Raji (cell line): ENCODE results near the gene SPEM3.

ENCODE experiments used
- POLR2A ChIP-seq: IDR thresholded peaks from 2 replicates; pipeline ENCODE4 v1.6.1; 2011; ENCODE audit warnings: low read depth, low read length, control low read depth; ENCODE audit not compliant: insufficient read depth

SPEM3 gene

DNA sequence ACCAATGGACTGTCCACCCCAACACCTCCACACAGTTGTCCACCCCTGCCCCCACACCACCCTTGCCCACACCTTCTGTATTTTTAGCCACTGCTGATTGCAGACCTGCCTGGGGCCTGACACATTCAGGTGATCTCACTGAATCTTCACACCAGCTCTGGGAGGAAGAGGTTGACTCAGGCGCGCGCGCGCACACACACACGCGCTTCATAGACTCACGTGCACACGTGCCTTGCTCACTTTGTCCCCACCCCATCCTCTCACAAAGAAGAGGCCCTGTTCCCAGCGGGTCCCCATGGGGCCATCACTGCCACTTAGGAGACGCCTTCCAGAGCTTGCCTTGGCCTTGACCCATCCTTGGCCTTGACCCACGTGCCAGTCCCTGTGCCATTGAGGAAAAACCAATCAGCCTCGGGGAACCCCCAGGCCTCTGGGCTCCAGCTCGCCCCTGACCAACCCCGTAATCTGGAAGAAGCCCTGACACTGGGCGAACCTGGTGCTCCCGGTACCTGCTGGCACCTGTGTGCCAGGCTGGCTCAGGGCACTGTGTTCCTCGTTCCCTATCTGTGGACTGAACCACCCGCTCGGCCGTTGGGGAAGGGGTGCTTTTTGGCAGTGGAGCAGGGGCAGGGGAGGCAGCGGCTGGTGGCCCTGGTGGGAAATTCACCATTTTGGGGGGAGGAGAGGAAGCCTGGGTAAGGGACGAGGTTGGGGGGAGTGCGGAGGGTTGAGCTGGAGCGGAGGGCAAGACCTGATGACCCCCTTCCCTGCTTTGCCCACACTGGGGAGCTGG is 17.8 kb upstream of the SPEM3 start:
- no peak for TF ChIP-seq POLR2A

DNA sequence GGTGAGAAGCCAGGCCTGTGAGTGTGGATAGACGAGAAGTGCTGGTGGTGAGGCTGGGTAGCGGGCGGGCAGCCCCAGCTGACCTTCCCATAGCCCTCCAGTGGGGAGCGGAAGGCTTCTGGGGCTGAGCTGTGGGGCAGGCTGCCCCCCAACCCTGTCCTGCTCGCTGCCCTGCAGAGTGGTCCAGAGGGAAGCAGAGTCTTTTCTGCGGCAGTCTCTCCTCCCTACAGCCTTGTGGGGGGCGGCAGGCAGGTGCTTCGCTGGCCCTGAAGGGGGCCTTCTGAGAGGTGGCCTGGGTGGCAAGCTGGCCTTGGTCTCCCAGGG is 17.3 kb upstream of the SPEM3 start:
- TF ChIP-seq POLR2A: no peak

DNA sequence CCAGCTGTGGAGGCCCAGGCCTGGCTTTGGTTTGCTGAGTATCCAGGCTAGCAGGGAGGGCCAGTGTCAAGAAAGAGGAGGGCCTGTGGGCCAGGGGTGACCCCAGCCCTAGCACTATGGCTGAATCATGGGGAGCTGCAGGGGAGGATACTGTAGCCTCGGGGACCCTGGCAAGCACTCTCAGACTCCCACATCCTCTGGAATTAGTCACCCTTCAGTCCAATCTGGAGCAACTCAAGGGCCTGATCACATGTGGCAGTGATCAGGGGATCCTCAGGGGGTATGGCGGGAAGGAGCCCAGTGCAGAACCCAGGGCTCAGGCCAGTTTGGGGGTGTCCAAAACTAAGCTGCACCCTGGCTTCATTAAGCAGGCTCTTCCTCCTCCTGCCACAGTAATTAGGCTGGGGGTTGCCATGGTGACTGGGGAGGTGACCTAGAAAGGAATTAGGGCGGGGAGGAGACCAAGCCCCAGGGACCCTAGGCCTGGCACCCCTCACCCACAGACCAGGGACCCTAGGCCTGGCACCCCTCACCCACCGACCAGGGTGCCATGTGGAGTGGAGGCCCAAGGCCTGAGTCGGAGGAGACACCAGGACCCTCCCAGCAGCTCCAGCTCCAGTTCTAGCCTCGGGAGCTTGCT is 15.2 kb upstream of the SPEM3 start:
- TF ChIP-seq POLR2A: no peak

DNA sequence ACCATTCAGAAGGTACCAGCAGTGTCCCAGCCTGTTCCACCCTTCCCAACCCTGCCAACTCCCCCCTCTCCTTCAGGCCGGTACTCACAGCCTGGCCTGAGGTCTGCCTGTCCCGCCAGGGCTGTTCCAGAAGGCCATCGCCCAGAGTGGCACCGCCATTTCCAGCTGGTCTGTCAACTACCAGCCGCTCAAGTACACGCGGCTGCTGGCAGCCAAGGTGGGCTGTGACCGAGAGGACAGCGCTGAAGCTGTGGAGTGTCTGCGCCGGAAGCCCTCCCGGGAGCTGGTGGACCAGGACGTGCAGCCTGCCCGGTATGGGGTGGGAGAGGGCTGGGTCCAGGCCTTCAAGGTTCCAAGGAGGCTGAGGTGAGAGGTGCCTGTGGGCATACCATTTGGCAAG is 13.8 kb upstream of the SPEM3 start:
- TF ChIP-seq POLR2A: no peak

DNA sequence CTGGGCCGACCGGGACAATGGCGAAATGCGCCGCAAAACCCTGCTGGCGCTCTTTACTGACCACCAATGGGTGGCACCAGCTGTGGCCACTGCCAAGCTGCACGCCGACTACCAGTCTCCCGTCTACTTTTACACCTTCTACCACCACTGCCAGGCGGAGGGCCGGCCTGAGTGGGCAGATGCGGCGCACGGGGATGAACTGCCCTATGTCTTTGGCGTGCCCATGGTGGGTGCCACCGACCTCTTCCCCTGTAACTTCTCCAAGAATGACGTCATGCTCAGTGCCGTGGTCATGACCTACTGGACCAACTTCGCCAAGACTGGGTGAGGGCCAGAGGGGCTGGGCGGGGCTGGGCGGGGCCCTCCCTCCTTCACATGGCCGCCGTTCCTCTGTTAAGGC is 12.9 kb upstream of the SPEM3 start:
- TF ChIP-seq POLR2A: no peak

DNA sequence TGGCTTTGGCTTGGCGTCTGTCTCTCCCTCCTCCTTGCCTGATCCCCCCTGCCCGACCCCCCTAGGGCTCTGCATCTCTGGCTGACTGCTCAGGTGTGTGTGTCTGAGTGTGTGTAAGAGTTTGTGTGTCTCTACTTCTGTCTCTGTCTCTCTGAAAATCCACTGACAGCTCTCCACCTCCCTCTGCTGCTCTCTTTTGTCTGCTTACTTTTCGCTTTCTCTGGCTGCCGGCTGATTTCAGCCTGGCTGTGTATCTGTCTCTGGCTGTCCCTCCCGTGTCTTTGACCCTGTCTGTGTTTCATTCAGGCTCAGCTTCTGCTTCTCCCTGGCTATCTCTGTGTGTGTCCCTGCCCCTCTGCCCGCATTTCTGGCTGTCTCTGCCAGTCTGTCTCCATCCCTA is 12.3 kb upstream of the SPEM3 start:
- TF ChIP-seq POLR2A: no peak

DNA sequence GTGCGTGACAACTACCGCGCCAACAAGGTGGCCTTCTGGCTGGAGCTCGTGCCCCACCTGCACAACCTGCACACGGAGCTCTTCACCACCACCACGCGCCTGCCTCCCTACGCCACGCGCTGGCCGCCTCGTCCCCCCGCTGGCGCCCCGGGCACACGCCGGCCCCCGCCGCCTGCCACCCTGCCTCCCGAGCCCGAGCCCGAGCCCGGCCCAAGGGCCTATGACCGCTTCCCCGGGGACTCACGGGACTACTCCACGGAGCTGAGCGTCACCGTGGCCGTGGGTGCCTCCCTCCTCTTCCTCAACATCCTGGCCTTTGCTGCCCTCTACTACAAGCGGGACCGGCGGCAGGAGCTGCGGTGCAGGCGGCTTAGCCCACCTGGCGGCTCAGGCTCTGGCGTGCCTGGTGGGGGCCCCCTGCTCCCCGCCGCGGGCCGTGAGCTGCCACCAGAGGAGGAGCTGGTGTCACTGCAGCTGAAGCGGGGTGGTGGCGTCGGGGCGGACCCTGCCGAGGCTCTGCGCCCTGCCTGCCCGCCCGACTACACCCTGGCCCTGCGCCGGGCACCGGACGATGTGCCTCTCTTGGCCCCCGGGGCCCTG is 11.5 kb upstream of the SPEM3 start:
- no peak for TF ChIP-seq POLR2A

DNA sequence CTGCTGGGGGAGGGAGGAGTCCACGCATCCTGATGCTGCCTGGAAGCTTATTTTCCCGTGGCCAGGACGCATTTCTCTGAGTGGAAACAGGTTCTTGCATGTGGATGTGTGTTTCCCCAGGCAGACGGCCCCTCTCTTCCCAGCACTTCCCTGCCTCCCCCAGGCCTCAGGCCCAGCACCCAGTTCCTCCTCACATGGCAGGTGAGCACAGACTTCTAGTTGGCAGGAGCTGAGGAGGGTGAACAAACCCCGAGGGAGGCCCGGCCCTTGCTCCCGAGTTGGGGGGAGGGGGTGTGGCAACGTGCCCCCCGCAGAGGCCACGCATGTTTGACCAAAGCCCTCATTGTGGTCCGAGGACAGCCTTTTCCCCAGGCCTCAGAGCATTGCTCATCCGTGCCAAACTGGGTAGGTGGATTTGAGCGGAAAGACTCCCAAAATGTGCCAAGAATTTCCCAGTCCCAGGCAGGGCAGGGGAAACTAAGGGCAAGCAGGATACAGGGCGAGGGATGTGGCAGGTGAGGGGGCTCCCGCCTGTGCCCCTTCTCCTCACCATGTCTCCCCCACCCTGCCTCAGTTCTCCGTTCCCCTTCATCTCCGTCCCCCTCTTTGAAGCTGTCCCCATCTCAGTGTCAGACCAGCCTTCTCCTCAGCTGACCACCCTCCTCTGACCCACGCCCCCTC is 10.0 kb upstream of the SPEM3 start:
- no peak for TF ChIP-seq POLR2A

DNA sequence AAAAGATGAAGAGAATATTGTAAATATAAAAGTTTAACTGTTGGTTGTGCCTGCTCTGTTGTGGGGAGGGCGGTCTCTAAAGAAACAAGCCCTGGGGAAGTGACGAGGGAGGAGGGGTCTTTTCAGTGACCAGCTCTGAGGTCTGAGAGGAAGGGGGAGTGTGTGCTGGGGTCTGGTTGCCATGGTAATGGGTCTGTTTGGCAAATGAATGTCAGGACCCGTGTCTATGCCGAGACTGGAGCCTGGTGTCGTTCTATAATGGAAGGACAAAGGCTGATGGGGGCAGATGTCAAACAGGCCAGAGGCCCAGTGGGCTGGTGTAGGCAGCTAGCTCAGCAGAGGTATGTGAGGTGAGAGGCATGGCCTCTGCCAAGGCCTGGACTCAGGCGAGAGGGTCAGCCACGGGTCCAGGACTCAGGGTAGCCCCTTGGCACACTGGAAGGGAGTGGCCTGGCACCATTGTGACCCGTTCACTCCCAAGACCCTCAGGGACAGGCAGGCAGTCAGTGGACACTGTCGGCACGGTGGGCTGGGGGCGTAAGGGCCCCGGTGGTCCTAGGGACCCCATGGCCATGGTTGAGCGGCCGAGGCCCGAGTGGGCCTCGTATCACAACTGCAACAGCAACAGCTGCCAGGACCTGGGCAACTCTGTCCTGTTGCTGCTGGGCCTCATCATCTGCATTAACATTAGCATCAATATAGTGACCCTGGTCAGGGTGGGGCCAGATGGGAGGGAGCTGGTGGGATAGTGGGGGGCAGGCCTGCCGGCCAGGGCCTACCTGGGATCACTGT is 8.6 kb upstream of the SPEM3 start, which contains the start of gene SPEM1:
TSS of gene SPEM1 (plus strand) at position 506 of the 792 bp plus-strand sequence. CDS start at position 567, 61 bp downstream.
- no peak for TF ChIP-seq POLR2A

DNA sequence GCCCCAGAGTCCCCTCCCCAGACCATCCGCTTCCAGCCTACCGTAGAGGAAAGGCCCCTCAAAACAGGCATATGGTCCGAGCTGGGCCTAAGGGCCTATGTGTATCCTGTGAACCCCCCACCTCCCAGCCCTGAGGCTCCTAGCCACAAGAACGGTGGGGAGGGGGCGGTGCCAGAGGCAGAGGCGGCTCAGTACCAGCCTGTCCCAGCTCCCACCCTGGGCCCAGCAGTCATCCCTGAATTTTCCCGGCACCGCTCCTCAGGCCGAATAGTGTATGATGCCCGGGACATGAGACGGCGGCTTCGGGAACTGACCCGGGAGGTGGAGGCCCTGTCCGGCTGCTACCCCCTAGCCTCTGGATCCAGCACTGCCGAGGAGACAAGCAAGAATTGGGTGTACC is 7.5 kb upstream of the SPEM3 start:
- no peak for TF ChIP-seq POLR2A

DNA sequence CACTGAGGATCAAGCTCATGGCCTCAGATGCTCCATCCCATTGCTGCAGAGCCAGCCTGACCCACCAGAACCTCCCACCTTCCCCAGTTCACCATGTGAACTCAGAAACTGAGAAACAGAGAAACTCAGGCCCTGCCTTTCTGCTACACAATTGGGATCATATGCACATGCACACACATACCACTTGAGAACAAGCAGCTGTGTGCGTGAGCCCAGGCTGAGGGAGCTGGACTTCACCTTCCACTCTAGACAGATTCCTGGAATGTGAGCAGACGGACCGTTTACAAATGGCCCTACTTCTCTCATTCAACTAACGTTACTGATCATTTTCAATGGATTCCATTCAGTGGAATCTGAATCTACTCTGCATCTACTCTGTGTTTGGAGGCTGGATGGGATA is 5.0 kb upstream of the SPEM3 start:
- no peak for TF ChIP-seq POLR2A

DNA sequence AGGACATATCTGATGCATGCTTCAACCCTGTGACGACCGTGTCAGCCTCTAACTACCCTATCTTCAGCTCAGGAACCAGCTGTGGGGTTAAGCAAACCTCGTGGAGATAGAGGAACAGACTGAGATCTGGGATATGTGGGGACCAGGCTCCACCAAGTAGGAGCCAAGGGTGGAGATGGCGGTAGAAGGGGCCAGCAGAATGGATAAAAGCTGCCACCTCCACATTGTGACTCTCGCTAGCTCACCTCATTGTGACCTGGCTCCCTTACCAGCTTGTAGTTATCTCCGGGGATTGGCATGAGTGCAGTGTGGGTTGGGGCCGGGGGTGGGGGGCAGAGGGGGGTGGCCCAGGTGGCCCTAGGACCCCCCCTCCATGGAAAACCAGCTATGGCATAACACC is 3.3 kb upstream of the SPEM3 start, which contains the start of gene SPEM2:
TSS of gene SPEM2 (plus strand) at position 301 of the 400 bp plus-strand sequence. CDS start at position 374, 73 bp downstream.
- TF ChIP-seq POLR2A: no peak

DNA sequence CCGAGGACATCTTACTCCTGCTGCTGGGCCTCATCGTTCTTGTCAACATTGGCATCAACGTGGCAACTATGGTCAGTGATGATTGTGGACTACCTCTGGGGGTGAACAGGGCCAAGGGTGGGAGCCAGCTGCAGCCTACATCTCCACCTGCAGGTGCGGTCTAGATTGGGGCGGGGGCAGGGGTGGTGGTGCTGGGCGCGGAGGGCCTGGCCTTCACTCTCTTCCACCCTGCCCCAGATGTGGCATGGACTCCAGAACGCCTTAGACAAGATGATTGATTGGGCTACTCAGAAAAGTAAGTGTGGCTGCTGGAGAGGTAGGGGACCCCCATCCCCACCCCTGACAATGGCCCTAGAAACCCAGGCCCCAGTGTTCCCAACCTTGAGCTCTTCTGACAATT is 2.9 kb upstream of the SPEM3 start:
- TF ChIP-seq POLR2A: no peak

DNA sequence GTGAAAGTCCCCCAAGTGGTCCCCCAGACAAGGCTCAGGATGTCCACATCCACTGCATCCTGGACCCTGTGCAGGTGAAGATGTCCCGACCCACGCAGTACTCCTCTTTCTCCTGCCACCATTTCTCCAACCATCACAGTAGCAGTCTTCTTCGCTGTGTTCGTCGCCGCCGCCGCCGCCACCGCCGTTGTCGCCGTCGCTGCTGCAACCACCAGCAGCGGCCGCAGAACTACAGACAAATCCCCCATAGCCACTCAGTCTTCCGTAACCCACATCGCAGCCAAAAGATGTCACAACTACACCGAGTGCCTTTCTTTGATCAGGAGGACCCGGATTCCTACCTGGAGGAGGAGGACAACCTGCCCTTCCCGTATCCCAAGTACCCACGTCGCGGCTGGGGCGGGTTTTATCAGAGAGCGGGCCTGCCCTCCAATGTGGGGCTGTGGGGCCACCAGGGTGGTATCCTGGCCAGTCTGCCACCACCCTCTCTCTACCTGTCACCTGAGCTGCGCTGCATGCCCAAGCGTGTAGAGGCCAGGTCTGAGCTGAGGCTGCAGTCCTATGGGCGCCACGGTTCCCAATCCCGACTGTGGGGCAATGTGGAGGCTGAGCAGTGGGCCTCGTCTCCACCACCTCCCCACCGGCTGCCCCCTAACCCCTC is 2.3 kb upstream of the SPEM3 start:
- TF ChIP-seq POLR2A: no peak
